ENCODE results near the gene FOXJ3.

Gene FOXJ3

GRCh38 chr1:42239555-42239954 lies 95.5 kb downstream of the FOXJ3 start:
- no peak for TF ChIP-seq CTCF (IDR thresholded peaks at IDR 0.05)

- no peak for TF ChIP-seq CTCF (IDR thresholded peaks at IDR 0.05)
These were observed 96.0 kb downstream of the FOXJ3 start for GRCh38 chr1:42239041-42239440.

- no peak for TF ChIP-seq CTCF (IDR thresholded peaks at IDR 0.05)
These were observed 103.8 kb downstream of the FOXJ3 start for GRCh38 chr1:42231253-42231652.

GRCh38 chr1:42228938-42229337 lies 106.1 kb downstream of the FOXJ3 start:
- no peak for TF ChIP-seq CTCF (IDR thresholded peaks at IDR 0.05)

GRCh38 chr1:42223036-42223435 lies 112.0 kb downstream of the FOXJ3 start:
- no peak for TF ChIP-seq CTCF (IDR thresholded peaks at IDR 0.05)

- no peak for TF ChIP-seq CTCF (IDR thresholded peaks at IDR 0.05)
These were observed 113.0 kb downstream of the FOXJ3 start for GRCh38 chr1:42221952-42222606.

- TF ChIP-seq CTCF (IDR thresholded peaks at IDR 0.05): no peak
These were observed 113.6 kb downstream of the FOXJ3 start for GRCh38 chr1:42221456-42221855.

GRCh38 chr1:42219627-42220026 lies 115.4 kb downstream of the FOXJ3 start:
- no peak for TF ChIP-seq CTCF (IDR thresholded peaks at IDR 0.05)

Measured in LNCAP (cell line).